ENCODE results near the gene SERAC1. TPM values are rescaled to one million over a fixed set of nuclear protein-coding genes. Genes with fewer than 3 reads are reported as not detected.

Gene SERAC1
- total and polyA plus RNA-seq, 12 donors: 2.0 to 6.0 (median 4.8) TPM

GRCh38 chr6:158066136-158066781 lies 101.8 kb downstream of the SERAC1 start:
- WGBS, 2 donors: 93 to 96% methylated on average over 23 of the region's 23 CpGs
- ATAC-seq (no peak), DNase-seq (no peak)
- no peak overlapping the region for H3K4me3 ChIP-seq
- H3K27me3 ChIP-seq: no peaks in the 10 kb centered on the region
- H3K4me1 ChIP-seq: peaks cover 1 to 35% (median 10%) of the 10 kb centered on the region in 9 donors
- intact Hi-C loops (cut with DNase I): loop anchor here in 2 of 10 donors (2.0 to 10.0 kb wide), 2 partner anchors 83 to 751 kb away; no protein-coding TSS in a partner anchor
- H3K27ac ChIP-seq: no peak overlapping the region
- no peak for TF ChIP-seq CTCF (IDR thresholded peaks at IDR 0.05)
- peaks cover 0 to 98% (median 34%) of the 10 kb centered on the region in 9 donors for H3K36me3 ChIP-seq
- peaks cover 0 to 8% (median 0%) of the 10 kb centered on the region in 11 donors for H3K9me3 ChIP-seq

- no peak for TF ChIP-seq CTCF (IDR thresholded peaks at IDR 0.05)
- intact Hi-C loops (cut with DNase I): loop anchor here in 1 of 10 donors (10.0 kb wide), 1 partner anchor 750 kb away; no protein-coding TSS in a partner anchor
- H3K9me3 ChIP-seq: peaks cover 0 to 8% (median 0%) of the 10 kb centered on the region in 11 donors
- H3K36me3 ChIP-seq: peaks cover 0 to 83% (median 34%) of the 10 kb centered on the region in 9 donors
- H3K27ac ChIP-seq: no peak overlapping the region
- H3K4me3 ChIP-seq: no peak overlapping the region
- ATAC-seq: no peak
- WGBS, 2 donors: 91 to 94% methylated on average over 24 of the region's 24 CpGs
- H3K4me1 ChIP-seq: peaks cover 9 to 39% (median 25%) of the 10 kb centered on the region in 9 donors
- H3K27me3 ChIP-seq: no peaks in the 10 kb centered on the region
- no peak for DNase-seq
These were observed 103.3 kb downstream of the SERAC1 start for GRCh38 chr6:158064725-158065251.

- ATAC-seq (no peak), DNase-seq (no peak)
- peaks cover 0 to 8% (median 0%) of the 10 kb centered on the region in 11 donors for H3K9me3 ChIP-seq
- H3K4me1 ChIP-seq: peaks cover 14 to 38% (median 35%) of the 10 kb centered on the region in 9 donors
- WGBS, 2 donors: 96 to 97% methylated on average over 11 of the region's 11 CpGs
- peaks cover 0 to 80% (median 34%) of the 10 kb centered on the region in 9 donors for H3K36me3 ChIP-seq
- no peak for TF ChIP-seq CTCF (IDR thresholded peaks at IDR 0.05)
- H3K4me3 ChIP-seq: no peak overlapping the region
- no peak overlapping the region for H3K27ac ChIP-seq
- intact Hi-C loops (cut with DNase I): loop anchor here in 1 of 10 donors (10.0 kb wide), 1 partner anchor 749 kb away; no protein-coding TSS in a partner anchor
- H3K27me3 ChIP-seq: no peaks in the 10 kb centered on the region
These were observed 104.3 kb downstream of the SERAC1 start for GRCh38 chr6:158063736-158064135.

GRCh38 chr6:158061709-158062461 lies 106.2 kb downstream of the SERAC1 start:
- H3K9me3 ChIP-seq: peaks cover 0 to 8% (median 0%) of the 10 kb centered on the region in 11 donors
- DNase-seq (no peak), ATAC-seq (no peak)
- H3K4me1 ChIP-seq: peaks cover 14 to 49% (median 29%) of the 10 kb centered on the region in 9 donors
- H3K27me3 ChIP-seq: no peaks in the 10 kb centered on the region
- intact Hi-C loops (cut with DNase I): loop anchor here in 1 of 10 donors (10.0 kb wide), 1 partner anchor 747 kb away; no protein-coding TSS in a partner anchor
- no peak overlapping the region for H3K4me3 ChIP-seq
- no peak for TF ChIP-seq CTCF (IDR thresholded peaks at IDR 0.05)
- peaks cover 0 to 70% (median 28%) of the 10 kb centered on the region in 9 donors for H3K36me3 ChIP-seq
- H3K27ac ChIP-seq: peak overlapping the region in 8 of 10 donors; percentile 80 to 93 (median 86)
- 96 to 97% methylated on average over 29 of the region's 29 CpGs for WGBS, 2 donors

All from heart right ventricle (tissue), 16 donors.